WTC11 (cell line): ENCODE data around the gene KLHL7. TPM values are rescaled to one million over a fixed set of nuclear protein-coding genes. Genes with fewer than 3 reads are reported as not detected.

Experiments used
- ATAC-seq: fragments of 200-7000 bp; cut with Tn5 transposase; 2 replicates; pipeline ENCODE4 v1.10.0; 2021; ENCODE audit warnings: mild to moderate bottlenecking, moderate library complexity
- CTCF ChIA-PET: fragments of 300-600 bp; sonication (Branson Sonifier 250); formaldehyde crosslinking; loops from one replicate; lab custom pipeline; 2021; ENCODE audit warnings: antibody characterized with exemption; lab: Charles Lee
- POLR2A ChIA-PET: fragments of 350-600 bp; sonication (Branson Sonifier 250); formaldehyde crosslinking; loops from one replicate; lab custom pipeline; 2021; ENCODE audit warnings: antibody characterized with exemption; lab: Charles Lee
- DNase-seq: peaks from one replicate; pipeline ENCODE4 v3.0.0; 2021; ENCODE audit warnings: low spot score
- H3K27ac Mint-ChIP-seq: 2 replicates; pipeline ENCODE4 v1.8.0; 2021; ENCODE audit warnings: mixed read lengths
- H3K27me3 Mint-ChIP-seq: 2 replicates; pipeline ENCODE4 v1.8.0; 2021; ENCODE audit warnings: low read depth, mild to moderate bottlenecking, moderate library complexity, mixed read lengths
- H3K36me3 Mint-ChIP-seq: 2 replicates; pipeline ENCODE4 v1.8.0; 2021; ENCODE audit warnings: mixed read lengths
- H3K4me1 Mint-ChIP-seq: 2 replicates; pipeline ENCODE4 v1.8.0; 2022; ENCODE audit warnings: mixed read lengths
- H3K4me3 Mint-ChIP-seq: 2 replicates; pipeline ENCODE4 v1.8.0; 2021; ENCODE audit warnings: mild to moderate bottlenecking, moderate library complexity, mixed read lengths
- H3K9me3 Mint-ChIP-seq: 2 replicates; pipeline ENCODE4 v1.8.0; 2021; ENCODE audit warnings: mixed read lengths
- ATF1 ChIP-seq: sonication (generic); formaldehyde crosslinking; IDR thresholded peaks from 2 replicates; pipeline ENCODE4 v1.8.1; 2023; ENCODE audit warnings: mild to moderate bottlenecking, moderate library complexity, missing genetic modification reagents
- CBFB ChIP-seq: sonication (generic); formaldehyde crosslinking; IDR thresholded peaks from 2 replicates; pipeline ENCODE4 v1.8.1; 2022; ENCODE audit warnings: mild to moderate bottlenecking, low read depth, missing genetic modification reagents
- EMX1 ChIP-seq: fragments of 250-450 bp; sonication (Bioruptor Pico); IDR thresholded peaks from 2 replicates; pipeline ENCODE4 v1.8.0; 2021; ENCODE audit warnings: mild to moderate bottlenecking
- ESRRA ChIP-seq: sonication (generic); formaldehyde crosslinking; IDR thresholded peaks from 2 replicates; pipeline ENCODE4 v1.8.1; 2022; ENCODE audit warnings: mild to moderate bottlenecking, missing genetic modification reagents, borderline replicate concordance
- ETV6 ChIP-seq: sonication (generic); formaldehyde crosslinking; IDR thresholded peaks from 2 replicates; pipeline ENCODE4 v1.8.1; 2022; ENCODE audit warnings: mild to moderate bottlenecking, missing genetic modification reagents
- HMGA2 ChIP-seq: fragments of 250-450 bp; sonication (Bioruptor Pico); IDR thresholded peaks from 2 replicates; pipeline ENCODE4 v1.4.0; 2021; ENCODE audit warnings: mild to moderate bottlenecking, moderate library complexity
- IRF2 ChIP-seq: sonication (generic); formaldehyde crosslinking; IDR thresholded peaks from 2 replicates; pipeline ENCODE4 v1.8.0; 2022; ENCODE audit warnings: low read depth, missing genetic modification reagents, borderline replicate concordance
- MYBL2 ChIP-seq: sonication (generic); formaldehyde crosslinking; IDR thresholded peaks from 2 replicates; pipeline ENCODE4 v1.8.1; 2023; ENCODE audit warnings: mild to moderate bottlenecking, moderate library complexity, missing genetic modification reagents
- NFE2L1 ChIP-seq: sonication (generic); formaldehyde crosslinking; IDR thresholded peaks from 2 replicates; pipeline ENCODE4 v1.8.1; 2023; ENCODE audit warnings: missing genetic modification reagents
- NR2C2 ChIP-seq: sonication (generic); formaldehyde crosslinking; IDR thresholded peaks from 2 replicates; pipeline ENCODE4 v1.8.0; 2022; ENCODE audit warnings: mild to moderate bottlenecking, missing genetic modification reagents
- OVOL2 ChIP-seq: fragments of 250-450 bp; sonication (Bioruptor Pico); IDR thresholded peaks from 2 replicates; pipeline ENCODE4 v1.9.0; 2021; ENCODE audit warnings: mild to moderate bottlenecking, borderline replicate concordance
- SOX15 ChIP-seq: fragments of 250-450 bp; sonication (Bioruptor Pico); IDR thresholded peaks from 2 replicates; pipeline ENCODE4 v1.9.0; 2021; ENCODE audit warnings: mild to moderate bottlenecking
- SP1 ChIP-seq: sonication (generic); formaldehyde crosslinking; conservative IDR thresholded peaks from 2 replicates; pipeline ENCODE4 v1.8.1; 2022; ENCODE audit warnings: missing genetic modification reagents
- ZNF317 ChIP-seq: sonication (generic); formaldehyde crosslinking; IDR thresholded peaks from 2 replicates; pipeline ENCODE4 v1.8.1; 2023; ENCODE audit warnings: low read depth, mild to moderate bottlenecking, moderate library complexity, missing genetic modification reagents, borderline replicate concordance
- ZNF396 ChIP-seq: fragments of 250-450 bp; sonication (Bioruptor Pico); IDR thresholded peaks from 2 replicates; pipeline ENCODE4 v1.8.0; 2021; ENCODE audit warnings: mild to moderate bottlenecking, moderate library complexity, borderline replicate concordance
- ZNF416 ChIP-seq: fragments of 250-450 bp; sonication (Bioruptor Pico); IDR thresholded peaks from 2 replicates; pipeline ENCODE4 v1.9.0; 2021; ENCODE audit warnings: mild to moderate bottlenecking, inconsistent platforms
- total RNA-seq: library from RNA; stranded (reverse); gene quantifications from 3 replicates; pipeline ENCODE4 v1.2.3, GENCODE V29; 2021
- TF ChIP-seq, protein P1 (sequence below): sonication (generic); formaldehyde crosslinking; IDR thresholded peaks from 2 replicates; pipeline ENCODE4 v1.8.1; 2023; ENCODE audit warnings: mild to moderate bottlenecking, missing genetic modification reagents, moderate library complexity
- TF ChIP-seq, protein P2 (sequence below): sonication (generic); formaldehyde crosslinking; IDR thresholded peaks from 2 replicates; pipeline ENCODE4 v1.8.1; 2022; ENCODE audit warnings: low read depth, mild to moderate bottlenecking, moderate library complexity, missing genetic modification reagents, borderline replicate concordance
- TF ChIP-seq, protein P3 (sequence below): sonication (generic); formaldehyde crosslinking; IDR thresholded peaks from 2 replicates; pipeline ENCODE4 v1.8.1; 2023; ENCODE audit warnings: mild to moderate bottlenecking, missing genetic modification reagents, moderate library complexity
- TF ChIP-seq, protein P4 (sequence below): sonication (generic); formaldehyde crosslinking; IDR thresholded peaks from 2 replicates; pipeline ENCODE4 v1.8.1; 2023; ENCODE audit warnings: mild to moderate bottlenecking, missing genetic modification reagents, borderline replicate concordance
- TF ChIP-seq, protein P5 (sequence below): fragments of 200-600 bp; IDR thresholded peaks from 2 replicates; pipeline ENCODE4 v1.8.0; 2022; ENCODE audit warnings: antibody characterized with exemption

Gene KLHL7
- total RNA-seq, 1 experiment from 2014 or later: 82.1 TPM

DNA sequence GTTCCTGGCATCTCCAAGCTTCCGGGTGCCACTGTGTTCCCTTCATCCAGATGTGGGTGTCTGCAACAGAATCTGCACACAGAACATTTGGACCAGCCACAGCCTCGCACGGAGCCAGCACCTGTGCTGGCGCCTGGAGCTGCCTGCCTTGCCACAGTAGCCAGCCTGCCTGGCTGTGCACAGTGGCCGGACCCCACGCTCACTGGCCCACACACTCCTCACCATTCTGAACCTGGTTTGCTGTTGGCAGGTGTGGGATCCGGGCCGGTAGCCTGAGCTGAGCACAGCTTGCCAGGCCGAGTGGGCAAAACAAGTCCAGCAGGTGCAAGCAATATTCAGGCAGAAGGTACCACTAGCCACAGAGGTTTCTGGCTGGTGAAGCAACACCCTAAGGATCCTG is 7.6 kb upstream of the KLHL7 start (continued):
- TF ChIP-seq, protein P1, sequence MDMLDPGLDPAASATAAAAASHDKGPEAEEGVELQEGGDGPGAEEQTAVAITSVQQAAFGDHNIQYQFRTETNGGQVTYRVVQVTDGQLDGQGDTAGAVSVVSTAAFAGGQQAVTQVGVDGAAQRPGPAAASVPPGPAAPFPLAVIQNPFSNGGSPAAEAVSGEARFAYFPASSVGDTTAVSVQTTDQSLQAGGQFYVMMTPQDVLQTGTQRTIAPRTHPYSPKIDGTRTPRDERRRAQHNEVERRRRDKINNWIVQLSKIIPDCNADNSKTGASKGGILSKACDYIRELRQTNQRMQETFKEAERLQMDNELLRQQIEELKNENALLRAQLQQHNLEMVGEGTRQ (CRISPR knock-in tag): no peak
- TF ChIP-seq NR2C2 (CRISPR knock-in tag): no peak
- no peak for TF ChIP-seq IRF2 (CRISPR knock-in tag)
- TF ChIP-seq, protein P2, sequence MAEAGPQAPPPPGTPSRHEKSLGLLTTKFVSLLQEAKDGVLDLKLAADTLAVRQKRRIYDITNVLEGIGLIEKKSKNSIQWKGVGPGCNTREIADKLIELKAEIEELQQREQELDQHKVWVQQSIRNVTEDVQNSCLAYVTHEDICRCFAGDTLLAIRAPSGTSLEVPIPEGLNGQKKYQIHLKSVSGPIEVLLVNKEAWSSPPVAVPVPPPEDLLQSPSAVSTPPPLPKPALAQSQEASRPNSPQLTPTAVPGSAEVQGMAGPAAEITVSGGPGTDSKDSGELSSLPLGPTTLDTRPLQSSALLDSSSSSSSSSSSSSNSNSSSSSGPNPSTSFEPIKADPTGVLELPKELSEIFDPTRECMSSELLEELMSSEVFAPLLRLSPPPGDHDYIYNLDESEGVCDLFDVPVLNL: no peak

DNA sequence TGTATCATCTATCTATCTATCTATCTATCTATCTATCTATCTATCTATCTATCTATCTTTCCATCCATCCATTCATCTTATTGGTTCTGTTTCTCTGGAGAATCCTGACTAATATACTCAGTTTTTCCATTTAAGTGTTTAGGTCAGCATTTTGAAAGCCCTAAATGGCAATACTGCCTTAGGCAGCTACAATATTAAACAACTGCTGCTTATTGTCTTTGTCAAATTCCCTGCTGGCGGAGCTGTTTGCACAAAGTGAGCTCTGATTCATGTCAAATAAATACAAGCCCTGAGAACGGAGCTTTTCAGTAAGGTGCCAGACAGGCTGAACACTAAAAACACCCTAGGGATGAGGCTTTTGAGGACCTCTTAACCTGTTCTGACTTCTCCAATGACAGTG is 7.1 kb upstream of the KLHL7 start:
- Mint-ChIP-seq H3K9me3 (peaks cover 17% of the 10 kb centered on the region), H3K27ac (no peak overlapping the region), H3K4me3 (no peak overlapping the region), H3K36me3 (peaks cover 14% of the 10 kb centered on the region), H3K27me3 (no peaks in the 10 kb centered on the region; the same call in 1 of the 2 replicates), H3K4me1 (no peaks in the 10 kb centered on the region)
- ATAC-seq: no peak
- ChIA-PET POLR2A (no interaction called here), CTCF (interaction anchor here (0.7 to 6.3 kb wide), 3 partner anchors 13 to 175 kb away, joined by 3 to 30 read pairs (median 4); no protein-coding TSS in a partner anchor)
- no peak for TF ChIP-seq ESRRA
- no peak for TF ChIP-seq ZNF317 (CRISPR knock-in tag)
- no peak for TF ChIP-seq ETV6 (CRISPR knock-in tag)
- TF ChIP-seq SOX15 (CRISPR knock-in tag): no peak
- no peak for TF ChIP-seq ATF1 (CRISPR knock-in tag)
- no peak for TF ChIP-seq ZNF396 (CRISPR knock-in tag)
- TF ChIP-seq, protein P3, sequence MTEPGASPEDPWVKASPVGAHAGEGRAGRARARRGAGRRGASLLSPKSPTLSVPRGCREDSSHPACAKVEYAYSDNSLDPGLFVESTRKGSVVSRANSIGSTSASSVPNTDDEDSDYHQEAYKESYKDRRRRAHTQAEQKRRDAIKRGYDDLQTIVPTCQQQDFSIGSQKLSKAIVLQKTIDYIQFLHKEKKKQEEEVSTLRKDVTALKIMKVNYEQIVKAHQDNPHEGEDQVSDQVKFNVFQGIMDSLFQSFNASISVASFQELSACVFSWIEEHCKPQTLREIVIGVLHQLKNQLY (CRISPR knock-in tag): no peak
- TF ChIP-seq MYBL2: no peak
- TF ChIP-seq, protein P4, sequence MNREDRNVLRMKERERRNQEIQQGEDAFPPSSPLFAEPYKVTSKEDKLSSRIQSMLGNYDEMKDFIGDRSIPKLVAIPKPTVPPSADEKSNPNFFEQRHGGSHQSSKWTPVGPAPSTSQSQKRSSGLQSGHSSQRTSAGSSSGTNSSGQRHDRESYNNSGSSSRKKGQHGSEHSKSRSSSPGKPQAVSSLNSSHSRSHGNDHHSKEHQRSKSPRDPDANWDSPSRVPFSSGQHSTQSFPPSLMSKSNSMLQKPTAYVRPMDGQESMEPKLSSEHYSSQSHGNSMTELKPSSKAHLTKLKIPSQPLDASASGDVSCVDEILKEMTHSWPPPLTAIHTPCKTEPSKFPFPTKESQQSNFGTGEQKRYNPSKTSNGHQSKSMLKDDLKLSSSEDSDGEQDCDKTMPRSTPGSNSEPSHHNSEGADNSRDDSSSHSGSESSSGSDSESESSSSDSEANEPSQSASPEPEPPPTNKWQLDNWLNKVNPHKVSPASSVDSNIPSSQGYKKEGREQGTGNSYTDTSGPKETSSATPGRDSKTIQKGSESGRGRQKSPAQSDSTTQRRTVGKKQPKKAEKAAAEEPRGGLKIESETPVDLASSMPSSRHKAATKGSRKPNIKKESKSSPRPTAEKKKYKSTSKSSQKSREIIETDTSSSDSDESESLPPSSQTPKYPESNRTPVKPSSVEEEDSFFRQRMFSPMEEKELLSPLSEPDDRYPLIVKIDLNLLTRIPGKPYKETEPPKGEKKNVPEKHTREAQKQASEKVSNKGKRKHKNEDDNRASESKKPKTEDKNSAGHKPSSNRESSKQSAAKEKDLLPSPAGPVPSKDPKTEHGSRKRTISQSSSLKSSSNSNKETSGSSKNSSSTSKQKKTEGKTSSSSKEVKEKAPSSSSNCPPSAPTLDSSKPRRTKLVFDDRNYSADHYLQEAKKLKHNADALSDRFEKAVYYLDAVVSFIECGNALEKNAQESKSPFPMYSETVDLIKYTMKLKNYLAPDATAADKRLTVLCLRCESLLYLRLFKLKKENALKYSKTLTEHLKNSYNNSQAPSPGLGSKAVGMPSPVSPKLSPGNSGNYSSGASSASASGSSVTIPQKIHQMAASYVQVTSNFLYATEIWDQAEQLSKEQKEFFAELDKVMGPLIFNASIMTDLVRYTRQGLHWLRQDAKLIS (CRISPR knock-in tag): no peak
- TF ChIP-seq, protein P5, sequence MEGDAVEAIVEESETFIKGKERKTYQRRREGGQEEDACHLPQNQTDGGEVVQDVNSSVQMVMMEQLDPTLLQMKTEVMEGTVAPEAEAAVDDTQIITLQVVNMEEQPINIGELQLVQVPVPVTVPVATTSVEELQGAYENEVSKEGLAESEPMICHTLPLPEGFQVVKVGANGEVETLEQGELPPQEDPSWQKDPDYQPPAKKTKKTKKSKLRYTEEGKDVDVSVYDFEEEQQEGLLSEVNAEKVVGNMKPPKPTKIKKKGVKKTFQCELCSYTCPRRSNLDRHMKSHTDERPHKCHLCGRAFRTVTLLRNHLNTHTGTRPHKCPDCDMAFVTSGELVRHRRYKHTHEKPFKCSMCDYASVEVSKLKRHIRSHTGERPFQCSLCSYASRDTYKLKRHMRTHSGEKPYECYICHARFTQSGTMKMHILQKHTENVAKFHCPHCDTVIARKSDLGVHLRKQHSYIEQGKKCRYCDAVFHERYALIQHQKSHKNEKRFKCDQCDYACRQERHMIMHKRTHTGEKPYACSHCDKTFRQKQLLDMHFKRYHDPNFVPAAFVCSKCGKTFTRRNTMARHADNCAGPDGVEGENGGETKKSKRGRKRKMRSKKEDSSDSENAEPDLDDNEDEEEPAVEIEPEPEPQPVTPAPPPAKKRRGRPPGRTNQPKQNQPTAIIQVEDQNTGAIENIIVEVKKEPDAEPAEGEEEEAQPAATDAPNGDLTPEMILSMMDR: no peak
- TF ChIP-seq, protein P1 (CRISPR knock-in tag): no peak
- no peak for TF ChIP-seq HMGA2 (CRISPR knock-in tag)
- no peak for TF ChIP-seq NFE2L1
- no peak for TF ChIP-seq OVOL2
- no peak for TF ChIP-seq EMX1 (CRISPR knock-in tag)
- no peak for TF ChIP-seq ZNF416 (CRISPR knock-in tag)
- TF ChIP-seq CBFB: no peak
- no peak for TF ChIP-seq SP1 (CRISPR knock-in tag)
- DNase-seq: no peak
